Astrocyte (in vitro differentiated cells and primary cell): ENCODE measurements around the gene SIRT2. TPM values are rescaled to one million over a fixed set of nuclear protein-coding genes. Genes with fewer than 3 reads are reported as not detected.
A peak's percentile ranks its signal among the peaks of the same experiment; 100 is the strongest.

Experiments
- DNase-seq: peaks from one replicate; pipeline ENCODE4 v3.0.0-alpha.2; 2010; ENCODE audit warnings: low read depth
- FAIRE-seq: peaks from 2 replicates; lab custom pipeline; 2011; peaks lifted over from hg19 to GRCh38; lab: Jason Lieb, UNC
- H2AFZ ChIP-seq: 2 replicates; pipeline ENCODE4 v1.6.0; 2012; ENCODE audit warnings: low read depth, low read length, inconsistent platforms
- H3K27ac ChIP-seq: 2 replicates; pipeline ENCODE4 v1.5.1; 2011; ENCODE audit warnings: low read depth, low read length, inconsistent platforms
- H3K27me3 ChIP-seq: 2 replicates; pipeline ENCODE4 v1.6.0; 2011; ENCODE audit warnings: low read length, inconsistent platforms; ENCODE audit not compliant: insufficient read depth
- H3K36me3 ChIP-seq: 2 replicates; pipeline ENCODE4 v1.5.1; 2011; ENCODE audit warnings: low read length, inconsistent platforms; ENCODE audit not compliant: insufficient read depth
- H3K4me1 ChIP-seq: 2 replicates; pipeline ENCODE4 v1.5.1; 2011; ENCODE audit warnings: low read length, inconsistent platforms; ENCODE audit not compliant: insufficient read depth
- H3K4me2 ChIP-seq: 2 replicates; pipeline ENCODE4 v1.6.0; 2012; ENCODE audit warnings: low read length, inconsistent platforms
- H3K4me3 ChIP-seq: 2 replicates; pipeline ENCODE4 v1.5.1; 2011; ENCODE audit warnings: low read depth, mild to moderate bottlenecking, low read length, inconsistent platforms; ENCODE audit not compliant: insufficient read depth
- H3K79me2 ChIP-seq: 2 replicates; pipeline ENCODE4 v1.6.0; 2012; ENCODE audit warnings: mild to moderate bottlenecking, low read length, inconsistent platforms; ENCODE audit not compliant: insufficient read depth
- H3K9ac ChIP-seq: 2 replicates; pipeline ENCODE4 v1.6.0; 2012; ENCODE audit warnings: mild to moderate bottlenecking, low read length, inconsistent platforms
- H3K9me3 ChIP-seq: 2 replicates; pipeline ENCODE4 v1.5.1; 2012; ENCODE audit warnings: low read depth, mild to moderate bottlenecking, low read length, inconsistent platforms; ENCODE audit not compliant: insufficient read depth
- H4K20me1 ChIP-seq: 2 replicates; pipeline ENCODE4 v1.6.0; 2012; ENCODE audit warnings: low read length, inconsistent platforms; ENCODE audit not compliant: insufficient read depth
- H3K27ac Mint-ChIP-seq: one replicate; pipeline ENCODE4 v1.8.0; 2021; ENCODE audit warnings: mild to moderate bottlenecking, mixed read lengths; ENCODE audit not compliant: unreplicated experiment
- H3K27me3 Mint-ChIP-seq: one replicate; pipeline ENCODE4 v1.8.0; 2021; ENCODE audit warnings: low read depth, mixed read lengths; ENCODE audit not compliant: unreplicated experiment
- H3K36me3 Mint-ChIP-seq: one replicate; pipeline ENCODE4 v1.8.0; 2021; ENCODE audit warnings: low read depth, mixed read lengths; ENCODE audit not compliant: unreplicated experiment
- H3K4me1 Mint-ChIP-seq: one replicate; pipeline ENCODE4 v1.8.0; 2021; ENCODE audit warnings: low read depth, mixed read lengths; ENCODE audit not compliant: unreplicated experiment
- H3K4me3 Mint-ChIP-seq: one replicate; pipeline ENCODE4 v1.8.0; 2021; ENCODE audit warnings: mild to moderate bottlenecking, moderate library complexity, mixed read lengths; ENCODE audit not compliant: unreplicated experiment
- H3K9me3 Mint-ChIP-seq: one replicate; pipeline ENCODE4 v1.8.0; 2021; ENCODE audit warnings: mild to moderate bottlenecking, mixed read lengths; ENCODE audit not compliant: unreplicated experiment
- CTCF ChIP-seq: IDR thresholded peaks from 2 replicates; pipeline ENCODE4 v1.5.1; 2011; ENCODE audit warnings: low read depth, mild to moderate bottlenecking, inconsistent platforms, low read length, moderate library complexity; ENCODE audit not compliant: insufficient read depth
- EZH2 ChIP-seq: IDR thresholded peaks from 2 replicates; pipeline ENCODE4 v1.6.1; 2012; ENCODE audit warnings: mild to moderate bottlenecking, low read length, inconsistent platforms; ENCODE audit not compliant: insufficient read depth
- total RNA-seq: library from RNA; stranded (reverse); gene quantifications from 2 replicates; pipeline ENCODE4 v1.2.1, GENCODE V29; 2021

SIRT2 gene
- total RNA-seq, 1 donor from 2014 or later = 35.7 TPM

- H3K9ac ChIP-seq = no peak overlapping the region
- no peak overlapping the region for H3K4me3 Mint-ChIP-seq
- TF ChIP-seq CTCF (no peak), EZH2 (no peak)
- no peaks in the 10 kb centered on the region for H3K4me1 ChIP-seq
- no peaks in the 10 kb centered on the region for H3K27me3 Mint-ChIP-seq
- no peaks in the 10 kb centered on the region for H3K79me2 ChIP-seq
- H2AFZ ChIP-seq = no peak overlapping the region
- no peak overlapping the region for H3K4me2 ChIP-seq
- no peak for DNase-seq
- no peaks in the 10 kb centered on the region for H3K36me3 ChIP-seq
- H3K9me3 Mint-ChIP-seq = no peaks in the 10 kb centered on the region
- no peak for FAIRE-seq
- H3K9me3 ChIP-seq = no peaks in the 10 kb centered on the region
- peaks cover 3% of the 10 kb centered on the region for H3K36me3 Mint-ChIP-seq
- H3K4me1 Mint-ChIP-seq = no peaks in the 10 kb centered on the region
- H3K27me3 ChIP-seq = no peaks in the 10 kb centered on the region
- H3K27ac ChIP-seq = no peak overlapping the region
- H3K4me3 ChIP-seq = no peak overlapping the region
- no peak overlapping the region for H3K27ac Mint-ChIP-seq
- H4K20me1 ChIP-seq = no peaks in the 10 kb centered on the region
Measured at GRCh38 chr19:38878575-38879399, 20.6 kb downstream of the SIRT2 start.

GRCh38 chr19:38877781-38878574 lies 21.4 kb downstream of the SIRT2 start, which contains the start of gene RINL:
RINL (minus strand) TSS chr19:38878275; CDS start chr19:38876742, 1,533 bp downstream.
- no peak within 1 kb of the TSS for H3K4me2 ChIP-seq
- peaks cover 3% of the 10 kb centered on the region for H3K36me3 Mint-ChIP-seq
- H3K27ac ChIP-seq = no peak within 1 kb of the TSS
- FAIRE-seq (no peak), DNase-seq (no peak)
- H3K4me3 ChIP-seq = no peak within 1 kb of the TSS
- H4K20me1 ChIP-seq = no peaks in the 10 kb centered on the region
- no peaks in the 10 kb centered on the region for H3K79me2 ChIP-seq
- no peaks in the 10 kb centered on the region for H3K9me3 Mint-ChIP-seq
- H3K9me3 ChIP-seq = no peaks in the 10 kb centered on the region
- H3K4me1 ChIP-seq = no peaks in the 10 kb centered on the region
- peak within 1 kb of the TSS; percentile 18 for H3K27ac Mint-ChIP-seq
- TF ChIP-seq EZH2 = no peak
- no peak for TF ChIP-seq CTCF
- H3K27me3 Mint-ChIP-seq = no peaks in the 10 kb centered on the region
- H3K4me1 Mint-ChIP-seq = no peaks in the 10 kb centered on the region
- no peaks in the 10 kb centered on the region for H3K36me3 ChIP-seq
- H3K27me3 ChIP-seq = no peaks in the 10 kb centered on the region
- no peak within 1 kb of the TSS for H2AFZ ChIP-seq
- no peak within 1 kb of the TSS for H3K4me3 Mint-ChIP-seq
- no peak within 1 kb of the TSS for H3K9ac ChIP-seq
